K562 (cell line): Measurements from ENCODE around the gene CACNA1A. TPM values are rescaled to one million over a fixed set of nuclear protein-coding genes. Genes with fewer than 3 reads are reported as not detected.

Experiments used
- ARID2 ChIP-seq: fragments of 450-650 bp; IDR thresholded peaks from 2 replicates; pipeline ENCODE4 v1.6.1; 2017; ENCODE audit warnings: antibody characterized with exemption, mild to moderate bottlenecking
- BRCA1 ChIP-seq, 2 experiments: fragments of 450-650 bp in 1 of 2; sonication (generic) in 1 of 2; formaldehyde crosslinking in 1 of 2; IDR thresholded peaks; 2 replicates each; pipeline versions ENCODE4 v1.5.0 to v1.6.1; 2017 to 2020; ENCODE audit warnings: mild to moderate bottlenecking in 1 of 2, missing genetic modification reagents in 1 of 2
- ELF4 ChIP-seq: fragments of 450-650 bp; formaldehyde crosslinking; IDR thresholded peaks from 2 replicates; pipeline ENCODE4 v1.4.0; 2022; ENCODE audit warnings: missing genetic modification characterization
- JUN ChIP-seq, 2 experiments: sonication (generic) in 1 of 2; formaldehyde crosslinking in 1 of 2; IDR thresholded peaks; 2 replicates each; pipeline versions ENCODE4 v1.6.1 to v1.8.0; 2012 to 2022; ENCODE audit warnings: borderline replicate concordance in 2 of 2, mild to moderate bottlenecking in 2 of 2, improper control_type of control experiment in 1 of 2, low read depth in 1 of 2, low read length in 1 of 2, missing genetic modification reagents in 1 of 2
- PHB ChIP-seq: fragments of 250-450 bp; sonication (Bioruptor Pico); IDR thresholded peaks from 2 replicates; pipeline ENCODE4 v1.5.0; 2021
- PURB ChIP-seq: sonication (generic); formaldehyde crosslinking; IDR thresholded peaks from 2 replicates; pipeline ENCODE4 v1.9.0; 2021; ENCODE audit warnings: low read depth, mild to moderate bottlenecking, missing genetic modification reagents
- RAD51 ChIP-seq: fragments of 450-650 bp; IDR thresholded peaks from 2 replicates; pipeline ENCODE4 v1.7.1; 2016; ENCODE audit warnings: low read depth, mild to moderate bottlenecking, borderline replicate concordance
- SMAD2 ChIP-seq: fragments of 150-350 bp; IDR thresholded peaks from 2 replicates; pipeline ENCODE4 v1.6.1; 2014; ENCODE audit warnings: low read depth, mild to moderate bottlenecking, low read length
- SPI1 ChIP-seq: IDR thresholded peaks from 2 replicates; pipeline ENCODE4 v1.6.1; 2011; ENCODE audit warnings: low read depth, low read length, control low read depth, borderline replicate concordance
- TOE1 ChIP-seq, 2 experiments: fragments of 450-650 bp in 1 of 2; sonication (generic) in 1 of 2; formaldehyde crosslinking in 1 of 2; IDR thresholded peaks; 2 replicates each; pipeline versions ENCODE4 v1.7.1 to v1.8.0; 2016 to 2022; ENCODE audit warnings: borderline replicate concordance in 2 of 2, mild to moderate bottlenecking in 2 of 2, antibody characterized with exemption in 1 of 2, inconsistent platforms in 1 of 2, low read depth in 1 of 2, missing genetic modification reagents in 1 of 2, moderate library complexity in 1 of 2
- ZNF217 ChIP-seq: sonication (generic); formaldehyde crosslinking; IDR thresholded peaks from 2 replicates; pipeline ENCODE4 v1.8.0; 2022; ENCODE audit warnings: mild to moderate bottlenecking, missing genetic modification reagents
- polyA plus RNA-seq, 8 experiments: library from polyadenylated mRNA; depleted of rRNA in 4 of 8; stranded (reverse) in 5 of 8; unstranded in 3 of 8; fragments of >200 nt; fragmentation: Nextera tagmentation in 2 of 8; fragmentation: Illumina TruSeq in 1 of 8; extraction: Ambion mirVana in 2 of 8; extraction: Trizol in 1 of 8; gene quantifications; 2 replicates each; pipeline versions ENCODE4 v1.2.1 to v1.2.3, GENCODE V29; 2011 to 2014; ENCODE audit warnings: inconsistent platforms in 1 of 8, missing spikeins in 1 of 8
- total RNA-seq, 7 experiments: library from RNA; depleted of rRNA in 6 of 7; stranded (reverse); fragments of >200 nt in 6 of 7; fragmentation: Illumina TruSeq in 2 of 7; extraction: Trizol in 2 of 7; gene quantifications; 2 replicates each; pipeline versions ENCODE4 v1.2.1 to v1.2.3, GENCODE V29; 2011 to 2021; ENCODE audit warnings: low replicate concordance in 1 of 7
- TF ChIP-seq, protein P1 (sequence below): fragments of 200-800 bp; sonication (Bioruptor generic); IDR thresholded peaks from 2 replicates; pipeline ENCODE4 v1.6.1; 2017; ENCODE audit warnings: missing genetic modification characterization, missing compliant biosample characterization

The CACNA1A gene
- total and polyA plus RNA-seq, 9 of the 15 experiments (the other 6 are each of a cell fraction or from before 2014, with no cell fraction given): 0.03 to 0.20 (median 0.09) TPM; not detected in 1

DNA sequence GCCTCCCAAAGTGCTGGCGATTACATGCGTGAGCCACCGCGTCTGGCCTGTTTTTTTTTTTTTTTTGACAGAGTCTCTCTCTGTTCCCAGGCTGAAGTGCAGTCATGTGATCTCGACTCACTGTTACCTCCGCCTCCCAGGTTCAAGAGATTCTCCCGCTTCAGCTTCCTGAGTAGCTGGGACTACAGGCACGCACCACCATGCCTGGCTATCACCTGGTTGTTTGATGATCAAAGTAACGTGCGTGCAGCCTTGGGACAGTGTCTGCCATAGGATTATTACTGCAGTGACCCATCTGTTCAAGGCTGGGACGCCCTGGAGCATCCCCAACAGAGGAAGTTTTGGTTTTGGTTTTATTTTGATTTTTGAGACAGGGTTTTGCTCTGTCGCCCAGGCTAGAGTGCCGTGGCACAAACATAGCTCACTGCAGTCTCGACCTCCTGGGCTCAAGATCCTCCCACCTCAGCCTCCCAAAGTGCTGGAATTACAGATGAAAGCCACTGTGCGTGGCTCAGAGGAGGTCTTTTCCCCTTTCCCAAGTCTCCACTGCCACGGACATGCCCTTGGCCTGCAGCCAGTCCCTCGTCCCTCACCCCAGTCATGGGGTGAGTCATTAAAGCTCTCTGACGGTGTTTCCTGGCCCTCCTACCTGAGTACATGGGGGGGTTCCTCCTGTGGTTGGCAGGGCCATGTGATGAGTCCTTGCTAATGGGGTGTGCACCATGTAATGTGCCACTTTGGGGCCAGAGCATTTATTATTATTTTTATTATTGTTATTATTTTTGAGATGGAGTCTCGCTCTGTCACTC is 290.5 kb downstream of the CACNA1A start (continued):
- no peak for TF ChIP-seq ELF4 (CRISPR knock-in tag)
- TF ChIP-seq ARID2: no peak
- 0 out of 2 replicates have a peak, but pooled peaks have one; percentile 22 for TF ChIP-seq TOE1 (IDR thresholded peaks at IDR 0.05; ENCODE audit: borderline replicate concordance)
- TF ChIP-seq TOE1 (CRISPR knock-in tag; IDR thresholded peaks at IDR 0.05; ENCODE audit: borderline replicate concordance, low read depth): no peak
- TF ChIP-seq SMAD2: no peak
- no peak for TF ChIP-seq ZNF217 (CRISPR knock-in tag)
- TF ChIP-seq RAD51: 0 out of 2 replicates have a peak, but pooled peaks have one; percentile 27
- 0 out of 2 replicates have a peak, but pooled peaks have one; percentile 50 for TF ChIP-seq JUN (IDR thresholded peaks at IDR 0.05; ENCODE audit: borderline replicate concordance, low read depth, low read length)
- no peak for TF ChIP-seq JUN (CRISPR knock-in tag; IDR thresholded peaks at IDR 0.05; ENCODE audit: borderline replicate concordance)
- no peak for TF ChIP-seq PHB (CRISPR knock-in tag)
- TF ChIP-seq, protein P1, sequence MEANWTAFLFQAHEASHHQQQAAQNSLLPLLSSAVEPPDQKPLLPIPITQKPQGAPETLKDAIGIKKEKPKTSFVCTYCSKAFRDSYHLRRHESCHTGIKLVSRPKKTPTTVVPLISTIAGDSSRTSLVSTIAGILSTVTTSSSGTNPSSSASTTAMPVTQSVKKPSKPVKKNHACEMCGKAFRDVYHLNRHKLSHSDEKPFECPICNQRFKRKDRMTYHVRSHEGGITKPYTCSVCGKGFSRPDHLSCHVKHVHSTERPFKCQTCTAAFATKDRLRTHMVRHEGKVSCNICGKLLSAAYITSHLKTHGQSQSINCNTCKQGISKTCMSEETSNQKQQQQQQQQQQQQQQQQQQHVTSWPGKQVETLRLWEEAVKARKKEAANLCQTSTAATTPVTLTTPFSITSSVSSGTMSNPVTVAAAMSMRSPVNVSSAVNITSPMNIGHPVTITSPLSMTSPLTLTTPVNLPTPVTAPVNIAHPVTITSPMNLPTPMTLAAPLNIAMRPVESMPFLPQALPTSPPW (CRISPR knock-in tag): no peak
- no peak for TF ChIP-seq PURB (CRISPR knock-in tag)
- TF ChIP-seq BRCA1 (IDR thresholded peaks at IDR 0.05): no peak
- TF ChIP-seq BRCA1 (CRISPR knock-in tag; IDR thresholded peaks at IDR 0.05): no peak
- no peak for TF ChIP-seq SPI1
